ENCODE data around the gene NUB1.

The NUB1 gene

GRCh38 chr7:151426904-151427704, 85.5 kb downstream of the NUB1 start:
- no peak for DNase-seq

- no peak for DNase-seq
Measured at GRCh38 chr7:151427705-151428377, 86.2 kb downstream of the NUB1 start.

All from stimulated activated CD4-positive, alpha-beta T cell treated with anti-CD3 and anti-CD28 coated beads, Interleukin-12 subunit alpha, Interleukin-12 subunit beta, amount 100 ng/mL, for 4 hours (primary cell).